Keratinocyte (primary cell): ENCODE data around the gene CRTC3. TPM values are rescaled to one million over a fixed set of nuclear protein-coding genes. Genes with fewer than 3 reads are reported as not detected.

ENCODE experiments used
- DNase-seq: peaks from one replicate; pipeline ENCODE4 v3.0.0-alpha.2; 2011; ENCODE audit warnings: low read depth, missing footprints, low spot score
- FAIRE-seq: peaks from 2 replicates; lab custom pipeline; 2011; peaks lifted over from hg19 to GRCh38; lab: Jason Lieb, UNC
- H2AFZ ChIP-seq: 2 replicates; pipeline ENCODE4 v1.6.0; 2012; ENCODE audit warnings: low read length, control low read depth, inconsistent platforms; ENCODE audit not compliant: control insufficient read depth
- H3K27ac ChIP-seq: 2 replicates; pipeline ENCODE4 v1.5.1; 2011; ENCODE audit warnings: low read length; ENCODE audit not compliant: control insufficient read depth, insufficient read depth
- H3K27me3 ChIP-seq: 3 replicates; pipeline ENCODE4 v1.6.0; 2011; ENCODE audit warnings: low read length; ENCODE audit not compliant: control insufficient read depth, insufficient read depth; ENCODE audit errors: extremely low read depth
- H3K36me3 ChIP-seq, 2 experiments: 2 replicates in 1 of 2; 3 replicates in 1 of 2; pipeline ENCODE4 v1.5.1; 2011; ENCODE audit warnings: low read length in 2 of 2, mild to moderate bottlenecking in 1 of 2; ENCODE audit not compliant: control insufficient read depth in 2 of 2, insufficient read depth in 2 of 2; ENCODE audit errors: extremely low read depth in 1 of 2
- H3K4me1 ChIP-seq: 3 replicates; pipeline ENCODE4 v1.5.1; 2011; ENCODE audit warnings: low read length; ENCODE audit not compliant: control insufficient read depth, insufficient read depth; ENCODE audit errors: extremely low read depth
- H3K4me2 ChIP-seq: 3 replicates; pipeline ENCODE4 v1.6.0; 2011; ENCODE audit warnings: low read depth, low read length; ENCODE audit not compliant: control insufficient read depth, insufficient read depth; ENCODE audit errors: extremely low read depth
- H3K4me3 ChIP-seq, 3 experiments: fragments of 200-600 bp in 1 of 3; sonication (generic) in 1 of 3; 2 replicates in 2 of 3; 3 replicates in 1 of 3; pipeline ENCODE4 v1.5.1; 2011 to 2016; ENCODE audit warnings: low read length in 3 of 3, mild to moderate bottlenecking in 3 of 3, control low read depth in 2 of 3, inconsistent platforms in 1 of 3, low read depth in 1 of 3, mixed read lengths in 1 of 3, mixed run types in 1 of 3, moderate library complexity in 1 of 3; ENCODE audit not compliant: control insufficient read depth in 2 of 3, insufficient read depth in 2 of 3; ENCODE audit errors: extremely low read depth in 1 of 3
- H3K79me2 ChIP-seq: 2 replicates; pipeline ENCODE4 v1.6.0; 2012; ENCODE audit warnings: low read length; ENCODE audit not compliant: control insufficient read depth, insufficient read depth
- H3K9ac ChIP-seq: 3 replicates; pipeline ENCODE4 v1.6.0; 2011; ENCODE audit warnings: low read length; ENCODE audit not compliant: control insufficient read depth, insufficient read depth; ENCODE audit errors: extremely low read depth
- H3K9me1 ChIP-seq: 3 replicates; pipeline ENCODE4 v1.6.0; 2011; ENCODE audit warnings: low read length; ENCODE audit not compliant: control insufficient read depth, insufficient read depth; ENCODE audit errors: extremely low read depth
- H3K9me3 ChIP-seq: 2 replicates; pipeline ENCODE4 v1.5.1; 2012; ENCODE audit warnings: low read depth, low read length; ENCODE audit not compliant: control insufficient read depth
- H4K20me1 ChIP-seq: 3 replicates; pipeline ENCODE4 v1.6.0; 2011; ENCODE audit warnings: low read length; ENCODE audit not compliant: control insufficient read depth, insufficient read depth; ENCODE audit errors: extremely low read depth
- EZH2 ChIP-seq: IDR thresholded peaks from one replicate; pipeline ENCODE4 v1.6.1; 2012; ENCODE audit warnings: inconsistent platforms, mild to moderate bottlenecking, low read length, moderate library complexity
- dilution Hi-C: fragments of 300-500 bp; cut with MboI; formaldehyde crosslinking; loops from one replicate; pipeline ENCODE4 v1.7.0; 2020; ENCODE audit warnings: low sequenced_read_pairs; ENCODE audit not compliant: extremely low pct_ligation_motif_present
- polyA plus RNA-seq, 5 experiments: library from polyadenylated mRNA; depleted of rRNA in 3 of 5; stranded (reverse) in 3 of 5; stranded (forward) in 1 of 5; unstranded in 1 of 5; fragments of >200 nt; gene quantifications; 1 replicate in 1 of 5; 2 replicates in 3 of 5; 3 replicates in 1 of 5; pipeline versions ENCODE4 v1.2.1 to v1.2.3, GENCODE V29; 2011 to 2012; ENCODE audit warnings: missing spikeins in 2 of 5, low read depth in 1 of 5, low replicate concordance in 1 of 5
- TF ChIP-seq, protein P1 (sequence below), 3 experiments: IDR thresholded peaks in 1 of 3; conservative IDR thresholded peaks in 1 of 3; optimal IDR thresholded peaks in 1 of 3; 2 replicates in 2 of 3; 3 replicates in 1 of 3; pipeline versions ENCODE3 to v1.5.1; 2011; ENCODE audit warnings: low read length in 3 of 3, mild to moderate bottlenecking in 3 of 3, moderate library complexity in 2 of 3, control low read depth in 1 of 3, inconsistent platforms in 1 of 3; ENCODE audit not compliant: insufficient read depth in 2 of 3; ENCODE audit errors: extremely low read depth in 1 of 3

CRTC3 gene
- polyA plus RNA-seq, 1 donor (not counting 4 experiments of a cell fraction or from before 2014, with no cell fraction given), result 11.9 TPM

DNA sequence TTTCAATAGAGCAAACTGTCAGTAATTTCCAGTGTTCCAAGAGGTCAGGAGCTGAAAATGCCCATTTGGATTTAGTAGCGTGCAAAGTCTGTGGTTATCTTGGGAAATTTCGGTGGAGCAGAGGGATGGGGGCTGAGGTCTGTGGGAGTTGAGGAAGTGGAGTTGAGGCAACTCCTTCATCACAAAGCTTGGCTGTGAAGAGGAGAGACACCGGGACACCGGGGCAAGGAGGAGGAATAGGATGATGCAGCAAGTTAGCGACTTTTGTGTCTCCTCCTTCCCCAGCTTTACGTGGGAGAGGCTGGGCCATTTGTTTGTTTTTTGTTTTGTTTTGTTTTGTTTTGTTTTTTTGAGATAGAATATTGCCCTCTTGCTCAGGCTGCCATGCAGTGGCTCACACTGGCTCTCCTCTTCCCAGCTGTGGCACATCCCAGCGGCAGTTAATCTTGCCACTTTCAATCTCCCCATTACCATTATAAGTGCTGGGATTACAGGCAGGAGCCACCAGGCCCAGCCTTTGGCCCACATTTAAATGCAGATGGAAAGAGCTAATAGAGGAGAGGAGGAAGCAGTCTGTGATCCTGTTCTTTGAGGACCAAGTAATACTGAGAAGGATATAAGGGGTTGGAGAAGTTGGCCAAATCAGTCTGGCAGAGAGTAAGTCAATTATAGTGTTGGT lies 47.1 kb downstream of the CRTC3 start:
- H3K4me3 ChIP-seq, result no peak overlapping the region
- H3K36me3 ChIP-seq, result no peaks in the 10 kb centered on the region
- H3K9ac ChIP-seq, result no peak overlapping the region
- no peak overlapping the region for H3K27ac ChIP-seq
- no peak overlapping the region for H3K4me2 ChIP-seq
- FAIRE-seq (no peak), DNase-seq (no peak)
- no peak for TF ChIP-seq EZH2
- TF ChIP-seq, protein P1, sequence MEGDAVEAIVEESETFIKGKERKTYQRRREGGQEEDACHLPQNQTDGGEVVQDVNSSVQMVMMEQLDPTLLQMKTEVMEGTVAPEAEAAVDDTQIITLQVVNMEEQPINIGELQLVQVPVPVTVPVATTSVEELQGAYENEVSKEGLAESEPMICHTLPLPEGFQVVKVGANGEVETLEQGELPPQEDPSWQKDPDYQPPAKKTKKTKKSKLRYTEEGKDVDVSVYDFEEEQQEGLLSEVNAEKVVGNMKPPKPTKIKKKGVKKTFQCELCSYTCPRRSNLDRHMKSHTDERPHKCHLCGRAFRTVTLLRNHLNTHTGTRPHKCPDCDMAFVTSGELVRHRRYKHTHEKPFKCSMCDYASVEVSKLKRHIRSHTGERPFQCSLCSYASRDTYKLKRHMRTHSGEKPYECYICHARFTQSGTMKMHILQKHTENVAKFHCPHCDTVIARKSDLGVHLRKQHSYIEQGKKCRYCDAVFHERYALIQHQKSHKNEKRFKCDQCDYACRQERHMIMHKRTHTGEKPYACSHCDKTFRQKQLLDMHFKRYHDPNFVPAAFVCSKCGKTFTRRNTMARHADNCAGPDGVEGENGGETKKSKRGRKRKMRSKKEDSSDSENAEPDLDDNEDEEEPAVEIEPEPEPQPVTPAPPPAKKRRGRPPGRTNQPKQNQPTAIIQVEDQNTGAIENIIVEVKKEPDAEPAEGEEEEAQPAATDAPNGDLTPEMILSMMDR (optimal IDR thresholded peaks at IDR 0.05 in 1 of 3, IDR thresholded peaks at IDR 0.05 in 1 of 3, conservative IDR thresholded peaks at IDR 0.05 in 1 of 3; ENCODE audit: extremely low read depth in 1 of 3, insufficient read depth in 2 of 3, low read length in 3 of 3), result no peak
- dilution Hi-C loops, result no loop called here
- no peak overlapping the region for H2AFZ ChIP-seq
- no peaks in the 10 kb centered on the region for H3K9me1 ChIP-seq
- H3K27me3 ChIP-seq, result no peaks in the 10 kb centered on the region
- no peaks in the 10 kb centered on the region for H4K20me1 ChIP-seq
- H3K9me3 ChIP-seq, result no peaks in the 10 kb centered on the region
- H3K4me1 ChIP-seq, result peaks cover 3% of the 10 kb centered on the region
- peaks cover 3% of the 10 kb centered on the region for H3K79me2 ChIP-seq

DNA sequence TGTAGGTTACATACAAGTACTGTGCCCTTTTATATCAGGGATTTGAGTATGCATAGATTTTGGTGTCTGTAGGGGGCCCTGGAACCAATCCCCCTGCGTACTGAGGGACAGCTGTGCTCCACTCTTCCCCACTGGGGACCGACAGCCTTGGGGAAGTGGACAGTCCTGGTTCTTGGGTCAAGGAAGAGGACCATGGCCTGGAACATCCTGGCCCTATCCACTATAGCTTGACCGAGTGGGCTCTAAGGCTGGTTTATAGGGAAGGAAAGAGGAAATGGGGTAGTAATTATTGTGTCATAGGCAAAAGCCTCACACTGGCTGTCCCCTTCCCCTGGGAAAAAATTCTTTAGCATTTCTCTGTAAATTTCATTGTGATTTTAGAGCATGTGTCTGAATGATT lies 49.5 kb downstream of the CRTC3 start:
- no peaks in the 10 kb centered on the region for H3K9me1 ChIP-seq
- H4K20me1 ChIP-seq, result no peaks in the 10 kb centered on the region
- FAIRE-seq, result no peak
- no peak overlapping the region for H3K4me2 ChIP-seq
- TF ChIP-seq, protein P1 (optimal IDR thresholded peaks at IDR 0.05 in 1 of 3, IDR thresholded peaks at IDR 0.05 in 1 of 3, conservative IDR thresholded peaks at IDR 0.05 in 1 of 3; ENCODE audit: extremely low read depth in 1 of 3, insufficient read depth in 2 of 3, low read length in 3 of 3), result no peak
- TF ChIP-seq EZH2, result no peak
- H3K79me2 ChIP-seq, result no peaks in the 10 kb centered on the region
- H3K27ac ChIP-seq, result no peak overlapping the region
- no peak overlapping the region for H3K4me3 ChIP-seq
- H3K9ac ChIP-seq, result no peak overlapping the region
- DNase-seq, result no peak
- dilution Hi-C loops, result no loop called here
- H3K9me3 ChIP-seq, result no peaks in the 10 kb centered on the region
- no peak overlapping the region for H2AFZ ChIP-seq
- H3K27me3 ChIP-seq, result no peaks in the 10 kb centered on the region
- H3K36me3 ChIP-seq, result no peaks in the 10 kb centered on the region
- H3K4me1 ChIP-seq, result peaks cover 3% of the 10 kb centered on the region
